HEK293 (cell line): ENCODE results near the gene TEAD4.

Experiments
- CTCF ChIA-PET: fragments of 350-600 bp; formaldehyde crosslinking; extraction: SDS; loops from one replicate; lab custom pipeline; 2021; ENCODE audit warnings: antibody characterized with exemption; lab: Yijun Ruan, JAX
- POLR2A ChIA-PET: fragments of 300-600 bp; formaldehyde crosslinking; extraction: SDS; loops from one replicate; lab custom pipeline; 2020; ENCODE audit warnings: antibody characterized with exemption, inconsistent platforms; lab: Yijun Ruan, JAX
- H3K27ac ChIP-seq: fragments of 200-500 bp; sonication (Bioruptor generic); 2 replicates; pipeline ENCODE4 v1.5.1; 2014; ENCODE audit warnings: low read depth, low read length, control low read depth, inconsistent platforms; ENCODE audit errors: extremely low read depth
- H3K36me3 ChIP-seq, 2 experiments: fragments of 200-500 bp in 1 of 2; sonication (Bioruptor generic) in 1 of 2; 1 replicate in 1 of 2; 2 replicates in 1 of 2; pipeline ENCODE4 v1.5.1; 2014 to 2017; ENCODE audit warnings: inconsistent platforms in 2 of 2, low read length in 2 of 2; ENCODE audit not compliant: control insufficient read depth in 2 of 2, insufficient read depth in 1 of 2
- H3K4me1 ChIP-seq: fragments of 200-500 bp; sonication (Bioruptor generic); 2 replicates; pipeline ENCODE4 v1.5.1; 2014; ENCODE audit warnings: mild to moderate bottlenecking, low read length, inconsistent platforms; ENCODE audit not compliant: control insufficient read depth, insufficient read depth
- H3K4me3 ChIP-seq: 2 replicates; pipeline ENCODE4 v1.5.1; 2011; ENCODE audit warnings: low read depth, mild to moderate bottlenecking, control low read depth, low read length, moderate library complexity
- H3K9me3 ChIP-seq: fragments of 200-500 bp; sonication (Bioruptor generic); 2 replicates; pipeline ENCODE4 v1.5.1; 2014; ENCODE audit warnings: low read depth, low read length, inconsistent platforms; ENCODE audit not compliant: control insufficient read depth, insufficient read depth
- GFI1B ChIP-seq: fragments of 450-650 bp; formaldehyde crosslinking; IDR thresholded peaks from 2 replicates; pipeline ENCODE4 v1.5.1; 2016; ENCODE audit warnings: missing biosample characterization, missing genetic modification characterization
- KLF1 ChIP-seq: fragments of 450-650 bp; formaldehyde crosslinking; IDR thresholded peaks from 2 replicates; pipeline ENCODE4 v1.5.1; 2016; ENCODE audit warnings: missing biosample characterization, missing genetic modification characterization
- SP2 ChIP-seq: fragments of 450-650 bp; formaldehyde crosslinking; IDR thresholded peaks from 2 replicates; pipeline ENCODE4 v1.5.1; 2016; ENCODE audit warnings: missing biosample characterization, missing genetic modification characterization
- YY1 ChIP-seq: fragments of 450-650 bp; formaldehyde crosslinking; IDR thresholded peaks from 2 replicates; pipeline ENCODE4 v1.5.1; 2018; ENCODE audit warnings: missing biosample characterization, missing genetic modification characterization
- ZBTB17 ChIP-seq: fragments of 450-650 bp; formaldehyde crosslinking; IDR thresholded peaks from 2 replicates; pipeline ENCODE4 v1.5.1; 2016; ENCODE audit warnings: missing biosample characterization, missing genetic modification characterization
- ZEB2 ChIP-seq: fragments of 450-650 bp; formaldehyde crosslinking; IDR thresholded peaks from 2 replicates; pipeline ENCODE4 v1.5.1; 2016; ENCODE audit warnings: missing biosample characterization, missing genetic modification characterization
- ZNF121 ChIP-seq: fragments of 450-650 bp; formaldehyde crosslinking; IDR thresholded peaks from 2 replicates; pipeline ENCODE4 v1.5.1; 2016; ENCODE audit warnings: missing biosample characterization, missing genetic modification characterization
- ZNF16 ChIP-seq: fragments of 450-650 bp; formaldehyde crosslinking; IDR thresholded peaks from 2 replicates; pipeline ENCODE4 v1.5.1; 2016; ENCODE audit warnings: low read depth, missing biosample characterization, missing genetic modification characterization
- ZNF19 ChIP-seq: fragments of 450-650 bp; formaldehyde crosslinking; IDR thresholded peaks from 2 replicates; pipeline ENCODE4; 2016; ENCODE audit warnings: missing biosample characterization, missing genetic modification characterization, low read depth
- ZNF2 ChIP-seq: fragments of 450-650 bp; formaldehyde crosslinking; IDR thresholded peaks from 2 replicates; pipeline ENCODE4 v1.5.1; 2016; ENCODE audit warnings: missing biosample characterization, missing genetic modification characterization
- ZNF324 ChIP-seq: fragments of 450-650 bp; formaldehyde crosslinking; IDR thresholded peaks from 2 replicates; pipeline ENCODE4 v1.5.1; 2016; ENCODE audit warnings: missing biosample characterization, missing genetic modification characterization
- ZNF37A ChIP-seq: fragments of 450-650 bp; IDR thresholded peaks from 2 replicates; pipeline ENCODE4 v1.5.1; 2018; ENCODE audit warnings: missing biosample characterization, missing genetic modification characterization
- ZNF423 ChIP-seq: fragments of 450-650 bp; formaldehyde crosslinking; IDR thresholded peaks from 2 replicates; pipeline ENCODE4 v1.5.1; 2016; ENCODE audit warnings: missing biosample characterization, missing genetic modification characterization
- ZNF600 ChIP-seq: fragments of 450-650 bp; formaldehyde crosslinking; IDR thresholded peaks from 2 replicates; pipeline ENCODE4 v1.5.1; 2016; ENCODE audit warnings: missing biosample characterization, missing genetic modification characterization
- ZNF621 ChIP-seq: fragments of 450-650 bp; formaldehyde crosslinking; IDR thresholded peaks from 2 replicates; pipeline ENCODE4 v1.5.1; 2017; ENCODE audit warnings: missing biosample characterization, missing genetic modification characterization
- ZNF624 ChIP-seq: fragments of 450-650 bp; formaldehyde crosslinking; IDR thresholded peaks from 2 replicates; pipeline ENCODE4 v1.5.1; 2017; ENCODE audit warnings: missing biosample characterization, missing genetic modification characterization
- ZNF707 ChIP-seq: fragments of 450-650 bp; formaldehyde crosslinking; IDR thresholded peaks from 2 replicates; pipeline ENCODE4 v1.5.1; 2016; ENCODE audit warnings: missing biosample characterization, missing genetic modification characterization
- ZSCAN23 ChIP-seq: fragments of 450-650 bp; formaldehyde crosslinking; IDR thresholded peaks from 2 replicates; pipeline ENCODE4 v1.5.1; 2016; ENCODE audit warnings: missing biosample characterization, missing genetic modification characterization
- TF ChIP-seq, protein P1 (sequence below): fragments of 450-650 bp; formaldehyde crosslinking; IDR thresholded peaks from 2 replicates; pipeline ENCODE4 v1.5.1; 2016; ENCODE audit warnings: missing biosample characterization, missing genetic modification characterization
- TF ChIP-seq, protein P2 (sequence below): fragments of 450-650 bp; formaldehyde crosslinking; IDR thresholded peaks from 2 replicates; pipeline ENCODE4 v1.5.1; 2016; ENCODE audit warnings: missing biosample characterization, missing genetic modification characterization
- TF ChIP-seq, protein P3 (sequence below): fragments of 450-650 bp; formaldehyde crosslinking; IDR thresholded peaks from 2 replicates; pipeline ENCODE4 v1.5.0; 2017; ENCODE audit warnings: missing biosample characterization, missing genetic modification characterization, borderline replicate concordance
- TF ChIP-seq, protein P4 (sequence below): fragments of 450-650 bp; formaldehyde crosslinking; IDR thresholded peaks from 2 replicates; pipeline ENCODE4 v1.5.1; 2016; ENCODE audit warnings: missing biosample characterization, missing genetic modification characterization
- TF ChIP-seq, protein P5 (sequence below): fragments of 450-650 bp; formaldehyde crosslinking; IDR thresholded peaks from 2 replicates; pipeline ENCODE4 v1.5.1; 2017; ENCODE audit warnings: missing biosample characterization, missing genetic modification characterization
- TF ChIP-seq, protein P6 (sequence below): fragments of 450-650 bp; formaldehyde crosslinking; IDR thresholded peaks from 2 replicates; pipeline ENCODE4 v1.5.1; 2017; ENCODE audit warnings: missing biosample characterization, missing genetic modification characterization
- TF ChIP-seq, protein P7 (sequence below): fragments of 450-650 bp; formaldehyde crosslinking; IDR thresholded peaks from 2 replicates; pipeline ENCODE4 v1.5.1; 2016; ENCODE audit warnings: missing biosample characterization, missing genetic modification characterization
- TF ChIP-seq, protein P8 (sequence below): fragments of 450-650 bp; formaldehyde crosslinking; IDR thresholded peaks from 2 replicates; pipeline ENCODE4 v1.5.1; 2016; ENCODE audit warnings: missing biosample characterization, missing genetic modification characterization

TEAD4 gene

DNA sequence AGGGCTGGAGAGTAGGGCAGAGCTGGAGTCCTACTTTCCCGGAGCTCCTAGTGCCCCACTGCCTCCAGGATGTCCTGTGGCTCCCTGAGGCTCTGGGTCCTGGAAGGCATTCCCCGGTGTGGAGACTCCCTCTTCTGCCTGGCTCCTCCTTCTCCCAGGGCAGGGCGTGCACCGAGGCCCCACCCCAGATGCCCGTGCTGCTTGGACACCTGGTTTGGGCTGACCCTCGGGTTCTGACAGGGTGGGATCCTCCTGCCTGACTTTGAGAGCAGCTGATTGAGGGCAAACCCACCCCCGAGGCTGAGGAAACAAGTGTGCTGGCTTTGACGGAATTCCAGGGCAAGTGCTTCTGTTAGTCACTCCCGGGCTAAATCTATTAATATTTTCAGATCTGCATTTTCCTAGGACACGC lies 15.4 kb downstream of the TEAD4 start:
- Histone ChIP-seq H3K4me1 (0 out of 2 replicates have a peak, but pooled peaks cover 4% of the 10 kb centered on the region), H3K27ac (no peak overlapping the region), H3K36me3 (peaks cover 4% of the 10 kb centered on the region in 2 experiments; a peak in 2 of 3 replicates), H3K9me3 (no peaks in the 10 kb centered on the region), H3K4me3 (no peak overlapping the region)
- CTCF ChIA-PET = interaction anchor here (0.6 kb wide), 1 partner anchor 9 kb away, joined by 3 read pairs; no protein-coding TSS in a partner anchor
- POLR2A ChIA-PET = interaction anchor here (0.6 to 1.3 kb wide), 2 partner anchors 25 to 28 kb away, joined by 3 read pairs; no protein-coding TSS in a partner anchor
- TF ChIP-seq, protein P1, sequence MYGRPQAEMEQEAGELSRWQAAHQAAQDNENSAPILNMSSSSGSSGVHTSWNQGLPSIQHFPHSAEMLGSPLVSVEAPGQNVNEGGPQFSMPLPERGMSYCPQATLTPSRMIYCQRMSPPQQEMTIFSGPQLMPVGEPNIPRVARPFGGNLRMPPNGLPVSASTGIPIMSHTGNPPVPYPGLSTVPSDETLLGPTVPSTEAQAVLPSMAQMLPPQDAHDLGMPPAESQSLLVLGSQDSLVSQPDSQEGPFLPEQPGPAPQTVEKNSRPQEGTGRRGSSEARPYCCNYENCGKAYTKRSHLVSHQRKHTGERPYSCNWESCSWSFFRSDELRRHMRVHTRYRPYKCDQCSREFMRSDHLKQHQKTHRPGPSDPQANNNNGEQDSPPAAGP (tag by site-specific recombination) = 0 out of 2 replicates have a peak, but pooled peaks have one; percentile 16
- TF ChIP-seq ZNF37A (tag by site-specific recombination) (no peak), KLF1 (tag by site-specific recombination) (peak; percentile 78), GFI1B (tag by site-specific recombination) (no peak), ZNF600 (peak; percentile 49), ZEB2 (tag by site-specific recombination) (no peak), ZNF423 (tag by site-specific recombination) (no peak), ZNF121 (tag by site-specific recombination) (no peak), ZNF16 (no peak), ZBTB17 (tag by site-specific recombination) (peak; percentile 15; the same call in 1 of the 2 replicates), ZNF19 (tag by site-specific recombination) (no peak), SP2 (tag by site-specific recombination) (peak; percentile 42; the same call in 1 of the 2 replicates), YY1 (tag by site-specific recombination) (no peak), ZNF324 (no peak), ZSCAN23 (tag by site-specific recombination) (no peak), ZNF621 (tag by site-specific recombination) (no peak), ZNF2 (no peak), ZNF707 (tag by site-specific recombination) (no peak), ZNF624 (tag by site-specific recombination) (no peak)
- TF ChIP-seq, protein P2, sequence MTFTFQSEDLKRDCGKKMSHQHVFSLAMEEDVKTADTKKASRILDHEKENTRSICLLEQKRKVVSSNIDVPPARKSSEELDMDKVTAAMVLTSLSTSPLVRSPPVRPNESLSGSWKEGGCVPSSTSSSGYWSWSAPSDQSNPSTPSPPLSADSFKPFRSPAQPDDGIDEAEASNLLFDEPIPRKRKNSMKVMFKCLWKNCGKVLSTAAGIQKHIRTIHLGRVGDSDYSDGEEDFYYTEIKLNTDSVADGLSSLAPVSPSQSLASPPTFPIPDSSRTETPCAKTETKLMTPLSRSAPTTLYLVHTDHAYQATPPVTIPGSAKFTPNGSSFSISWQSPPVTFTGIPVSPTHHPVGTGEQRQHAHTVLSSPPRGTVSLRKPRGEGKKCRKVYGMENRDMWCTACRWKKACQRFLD (tag by site-specific recombination) = no peak
- TF ChIP-seq, protein P3, sequence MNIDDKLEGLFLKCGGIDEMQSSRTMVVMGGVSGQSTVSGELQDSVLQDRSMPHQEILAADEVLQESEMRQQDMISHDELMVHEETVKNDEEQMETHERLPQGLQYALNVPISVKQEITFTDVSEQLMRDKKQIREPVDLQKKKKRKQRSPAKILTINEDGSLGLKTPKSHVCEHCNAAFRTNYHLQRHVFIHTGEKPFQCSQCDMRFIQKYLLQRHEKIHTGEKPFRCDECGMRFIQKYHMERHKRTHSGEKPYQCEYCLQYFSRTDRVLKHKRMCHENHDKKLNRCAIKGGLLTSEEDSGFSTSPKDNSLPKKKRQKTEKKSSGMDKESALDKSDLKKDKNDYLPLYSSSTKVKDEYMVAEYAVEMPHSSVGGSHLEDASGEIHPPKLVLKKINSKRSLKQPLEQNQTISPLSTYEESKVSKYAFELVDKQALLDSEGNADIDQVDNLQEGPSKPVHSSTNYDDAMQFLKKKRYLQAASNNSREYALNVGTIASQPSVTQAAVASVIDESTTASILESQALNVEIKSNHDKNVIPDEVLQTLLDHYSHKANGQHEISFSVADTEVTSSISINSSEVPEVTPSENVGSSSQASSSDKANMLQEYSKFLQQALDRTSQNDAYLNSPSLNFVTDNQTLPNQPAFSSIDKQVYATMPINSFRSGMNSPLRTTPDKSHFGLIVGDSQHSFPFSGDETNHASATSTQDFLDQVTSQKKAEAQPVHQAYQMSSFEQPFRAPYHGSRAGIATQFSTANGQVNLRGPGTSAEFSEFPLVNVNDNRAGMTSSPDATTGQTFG = no peak
- TF ChIP-seq, protein P4, sequence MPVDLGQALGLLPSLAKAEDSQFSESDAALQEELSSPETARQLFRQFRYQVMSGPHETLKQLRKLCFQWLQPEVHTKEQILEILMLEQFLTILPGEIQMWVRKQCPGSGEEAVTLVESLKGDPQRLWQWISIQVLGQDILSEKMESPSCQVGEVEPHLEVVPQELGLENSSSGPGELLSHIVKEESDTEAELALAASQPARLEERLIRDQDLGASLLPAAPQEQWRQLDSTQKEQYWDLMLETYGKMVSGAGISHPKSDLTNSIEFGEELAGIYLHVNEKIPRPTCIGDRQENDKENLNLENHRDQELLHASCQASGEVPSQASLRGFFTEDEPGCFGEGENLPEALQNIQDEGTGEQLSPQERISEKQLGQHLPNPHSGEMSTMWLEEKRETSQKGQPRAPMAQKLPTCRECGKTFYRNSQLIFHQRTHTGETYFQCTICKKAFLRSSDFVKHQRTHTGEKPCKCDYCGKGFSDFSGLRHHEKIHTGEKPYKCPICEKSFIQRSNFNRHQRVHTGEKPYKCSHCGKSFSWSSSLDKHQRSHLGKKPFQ = no peak
- TF ChIP-seq, protein P5, sequence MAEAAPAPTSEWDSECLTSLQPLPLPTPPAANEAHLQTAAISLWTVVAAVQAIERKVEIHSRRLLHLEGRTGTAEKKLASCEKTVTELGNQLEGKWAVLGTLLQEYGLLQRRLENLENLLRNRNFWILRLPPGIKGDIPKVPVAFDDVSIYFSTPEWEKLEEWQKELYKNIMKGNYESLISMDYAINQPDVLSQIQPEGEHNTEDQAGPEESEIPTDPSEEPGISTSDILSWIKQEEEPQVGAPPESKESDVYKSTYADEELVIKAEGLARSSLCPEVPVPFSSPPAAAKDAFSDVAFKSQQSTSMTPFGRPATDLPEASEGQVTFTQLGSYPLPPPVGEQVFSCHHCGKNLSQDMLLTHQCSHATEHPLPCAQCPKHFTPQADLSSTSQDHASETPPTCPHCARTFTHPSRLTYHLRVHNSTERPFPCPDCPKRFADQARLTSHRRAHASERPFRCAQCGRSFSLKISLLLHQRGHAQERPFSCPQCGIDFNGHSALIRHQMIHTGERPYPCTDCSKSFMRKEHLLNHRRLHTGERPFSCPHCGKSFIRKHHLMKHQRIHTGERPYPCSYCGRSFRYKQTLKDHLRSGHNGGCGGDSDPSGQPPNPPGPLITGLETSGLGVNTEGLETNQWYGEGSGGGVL (tag by site-specific recombination) = no peak
- TF ChIP-seq, protein P6, sequence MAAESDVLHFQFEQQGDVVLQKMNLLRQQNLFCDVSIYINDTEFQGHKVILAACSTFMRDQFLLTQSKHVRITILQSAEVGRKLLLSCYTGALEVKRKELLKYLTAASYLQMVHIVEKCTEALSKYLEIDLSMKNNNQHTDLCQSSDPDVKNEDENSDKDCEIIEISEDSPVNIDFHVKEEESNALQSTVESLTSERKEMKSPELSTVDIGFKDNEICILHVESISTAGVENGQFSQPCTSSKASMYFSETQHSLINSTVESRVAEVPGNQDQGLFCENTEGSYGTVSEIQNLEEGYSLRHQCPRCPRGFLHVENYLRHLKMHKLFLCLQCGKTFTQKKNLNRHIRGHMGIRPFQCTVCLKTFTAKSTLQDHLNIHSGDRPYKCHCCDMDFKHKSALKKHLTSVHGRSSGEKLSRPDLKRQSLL = peak; percentile 75; the same call in 1 of the 2 replicates
- TF ChIP-seq, protein P7, sequence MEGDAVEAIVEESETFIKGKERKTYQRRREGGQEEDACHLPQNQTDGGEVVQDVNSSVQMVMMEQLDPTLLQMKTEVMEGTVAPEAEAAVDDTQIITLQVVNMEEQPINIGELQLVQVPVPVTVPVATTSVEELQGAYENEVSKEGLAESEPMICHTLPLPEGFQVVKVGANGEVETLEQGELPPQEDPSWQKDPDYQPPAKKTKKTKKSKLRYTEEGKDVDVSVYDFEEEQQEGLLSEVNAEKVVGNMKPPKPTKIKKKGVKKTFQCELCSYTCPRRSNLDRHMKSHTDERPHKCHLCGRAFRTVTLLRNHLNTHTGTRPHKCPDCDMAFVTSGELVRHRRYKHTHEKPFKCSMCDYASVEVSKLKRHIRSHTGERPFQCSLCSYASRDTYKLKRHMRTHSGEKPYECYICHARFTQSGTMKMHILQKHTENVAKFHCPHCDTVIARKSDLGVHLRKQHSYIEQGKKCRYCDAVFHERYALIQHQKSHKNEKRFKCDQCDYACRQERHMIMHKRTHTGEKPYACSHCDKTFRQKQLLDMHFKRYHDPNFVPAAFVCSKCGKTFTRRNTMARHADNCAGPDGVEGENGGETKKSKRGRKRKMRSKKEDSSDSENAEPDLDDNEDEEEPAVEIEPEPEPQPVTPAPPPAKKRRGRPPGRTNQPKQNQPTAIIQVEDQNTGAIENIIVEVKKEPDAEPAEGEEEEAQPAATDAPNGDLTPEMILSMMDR = no peak
- TF ChIP-seq, protein P8, sequence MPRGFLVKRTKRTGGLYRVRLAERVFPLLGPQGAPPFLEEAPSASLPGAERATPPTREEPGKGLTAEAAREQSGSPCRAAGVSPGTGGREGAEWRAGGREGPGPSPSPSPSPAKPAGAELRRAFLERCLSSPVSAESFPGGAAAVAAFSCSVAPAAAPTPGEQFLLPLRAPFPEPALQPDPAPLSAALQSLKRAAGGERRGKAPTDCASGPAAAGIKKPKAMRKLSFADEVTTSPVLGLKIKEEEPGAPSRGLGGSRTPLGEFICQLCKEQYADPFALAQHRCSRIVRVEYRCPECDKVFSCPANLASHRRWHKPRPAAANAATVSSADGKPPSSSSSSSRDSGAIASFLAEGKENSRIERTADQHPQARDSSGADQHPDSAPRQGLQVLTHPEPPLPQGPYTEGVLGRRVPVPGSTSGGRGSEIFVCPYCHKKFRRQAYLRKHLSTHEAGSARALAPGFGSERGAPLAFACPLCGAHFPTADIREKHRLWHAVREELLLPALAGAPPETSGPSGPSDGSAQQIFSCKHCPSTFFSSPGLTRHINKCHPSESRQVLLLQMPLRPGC (tag by site-specific recombination) = no peak
